Suprapubic skin (tissue), 3 donors: ENCODE measurements around the gene ATP1A2.

ENCODE experiments used
- EP300 ChIP-seq: sonication (generic); formaldehyde crosslinking; IDR thresholded peaks from one replicate; pipeline ENCODE4 v1.6.1; 2017; ENCODE audit warnings: antibody characterized with exemption
- POLR2A ChIP-seq, 2 donors: fragments of 450-650 bp; IDR thresholded peaks; one replicate each; pipeline ENCODE4 v1.6.1; 2017; ENCODE audit warnings: antibody characterized with exemption in 2 of 2, mild to moderate bottlenecking in 2 of 2, moderate library complexity in 2 of 2
- TF ChIP-seq, protein P1 (sequence below), 2 donors: fragments of 200-600 bp in 1 of 2; fragments of 450-650 bp in 1 of 2; sonication (generic) in 1 of 2; IDR thresholded peaks; one replicate each; pipeline ENCODE4 v1.5.1; 2016 to 2019; ENCODE audit warnings: antibody characterized with exemption in 2 of 2, mild to moderate bottlenecking in 1 of 2, moderate library complexity in 1 of 2

DNA sequence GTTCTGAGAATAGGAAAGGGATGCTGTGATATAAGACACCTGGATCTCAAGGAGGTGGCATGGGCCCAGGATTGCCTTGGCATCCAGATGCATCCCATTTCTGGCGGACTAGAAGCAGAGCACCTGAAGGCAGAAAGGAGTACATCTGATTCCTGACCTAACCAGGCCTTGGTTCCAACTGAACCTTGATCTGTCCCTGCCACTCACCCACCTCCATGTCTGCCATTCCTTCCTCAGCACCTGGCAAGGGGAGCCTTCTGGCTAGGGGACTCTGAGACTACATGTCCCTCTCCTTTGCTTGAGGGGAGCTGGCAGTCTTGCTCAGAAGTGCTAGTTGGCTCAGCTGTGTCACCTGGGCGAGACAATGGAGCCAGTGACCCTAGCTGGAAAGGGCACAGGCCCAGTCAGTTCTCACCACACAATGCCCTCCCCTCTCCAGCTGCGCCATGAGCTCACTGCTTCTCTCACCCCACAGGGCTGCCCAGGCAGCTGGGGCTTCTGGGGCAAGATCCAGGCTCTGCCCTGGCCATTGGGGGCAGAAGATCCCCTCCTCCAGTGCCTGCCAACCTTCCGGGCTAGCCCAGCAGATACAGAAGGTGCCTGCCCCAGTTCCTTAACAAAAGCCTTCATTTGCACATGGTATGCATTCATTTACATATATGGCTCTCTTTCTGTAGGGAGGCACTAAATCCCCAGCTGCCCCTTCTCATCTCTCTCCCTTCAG, 20.0 kb upstream of the ATP1A2 start:
- TF ChIP-seq EP300 (no peak), POLR2A (IDR thresholded peaks at IDR 0.05) (no peak)
- TF ChIP-seq, protein P1, sequence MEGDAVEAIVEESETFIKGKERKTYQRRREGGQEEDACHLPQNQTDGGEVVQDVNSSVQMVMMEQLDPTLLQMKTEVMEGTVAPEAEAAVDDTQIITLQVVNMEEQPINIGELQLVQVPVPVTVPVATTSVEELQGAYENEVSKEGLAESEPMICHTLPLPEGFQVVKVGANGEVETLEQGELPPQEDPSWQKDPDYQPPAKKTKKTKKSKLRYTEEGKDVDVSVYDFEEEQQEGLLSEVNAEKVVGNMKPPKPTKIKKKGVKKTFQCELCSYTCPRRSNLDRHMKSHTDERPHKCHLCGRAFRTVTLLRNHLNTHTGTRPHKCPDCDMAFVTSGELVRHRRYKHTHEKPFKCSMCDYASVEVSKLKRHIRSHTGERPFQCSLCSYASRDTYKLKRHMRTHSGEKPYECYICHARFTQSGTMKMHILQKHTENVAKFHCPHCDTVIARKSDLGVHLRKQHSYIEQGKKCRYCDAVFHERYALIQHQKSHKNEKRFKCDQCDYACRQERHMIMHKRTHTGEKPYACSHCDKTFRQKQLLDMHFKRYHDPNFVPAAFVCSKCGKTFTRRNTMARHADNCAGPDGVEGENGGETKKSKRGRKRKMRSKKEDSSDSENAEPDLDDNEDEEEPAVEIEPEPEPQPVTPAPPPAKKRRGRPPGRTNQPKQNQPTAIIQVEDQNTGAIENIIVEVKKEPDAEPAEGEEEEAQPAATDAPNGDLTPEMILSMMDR (IDR thresholded peaks at IDR 0.05), result no peak
